Bronchial epithelial cell (primary cell): ENCODE results near the gene EPB41. TPM values are rescaled to one million over a fixed set of nuclear protein-coding genes. Genes with fewer than 3 reads are reported as not detected.
A peak's percentile ranks its signal among the peaks of the same experiment; 100 is the strongest.

Experiments
- DNase-seq: peaks from one replicate; pipeline ENCODE4 v3.0.0-alpha.2; 2010; ENCODE audit warnings: low read depth
- FAIRE-seq: peaks from 2 replicates; lab custom pipeline; 2011; peaks lifted over from hg19 to GRCh38; lab: Jason Lieb, UNC
- H3K27me3 ChIP-seq: 2 replicates; pipeline ENCODE4 v1.5.1; 2011; ENCODE audit warnings: low read length; ENCODE audit not compliant: control insufficient read depth, insufficient read depth
- H3K36me3 ChIP-seq: 2 replicates; pipeline ENCODE4 v1.5.1; 2011; ENCODE audit warnings: low read length; ENCODE audit not compliant: control insufficient read depth, insufficient read depth
- H3K4me3 ChIP-seq: 2 replicates; pipeline ENCODE4 v1.5.1; 2011; ENCODE audit warnings: mild to moderate bottlenecking, low read depth, low read length, control low read depth
- total RNA-seq: library from RNA; depleted of rRNA; stranded (reverse); fragments of >200 nt; gene quantifications from 2 replicates; pipeline ENCODE4 v1.2.1, GENCODE V29; 2014
- TF ChIP-seq, protein P1 (sequence below): IDR thresholded peaks from 2 replicates; pipeline ENCODE4 v1.5.1; 2011; ENCODE audit warnings: mild to moderate bottlenecking, moderate library complexity, low read length, control low read depth, inconsistent platforms; ENCODE audit not compliant: insufficient read depth, severe bottlenecking

The EPB41 gene
- total RNA-seq, 1 donor from 2014 or later = 21.6 TPM

DNA sequence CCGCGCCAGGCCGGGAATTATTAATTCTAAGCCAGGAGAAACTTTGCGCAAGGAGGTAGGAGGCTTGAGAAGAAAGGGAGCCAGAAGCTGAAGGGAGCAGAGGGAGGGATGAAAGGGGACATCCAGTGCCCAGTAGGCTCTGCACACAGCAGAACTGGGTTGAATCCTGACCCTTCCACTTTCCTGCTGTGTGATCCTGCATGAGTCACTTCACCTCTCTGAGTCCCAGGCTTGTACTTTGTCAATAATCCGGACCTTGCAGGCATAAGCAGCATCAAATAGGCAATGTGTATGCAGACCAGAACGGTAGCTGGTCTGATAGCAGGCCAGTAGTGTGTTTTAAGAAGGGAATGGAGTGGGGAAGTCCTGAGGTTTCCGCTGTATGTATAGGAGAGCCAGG, 25.5 kb upstream of the EPB41 start:
- TF ChIP-seq, protein P1, sequence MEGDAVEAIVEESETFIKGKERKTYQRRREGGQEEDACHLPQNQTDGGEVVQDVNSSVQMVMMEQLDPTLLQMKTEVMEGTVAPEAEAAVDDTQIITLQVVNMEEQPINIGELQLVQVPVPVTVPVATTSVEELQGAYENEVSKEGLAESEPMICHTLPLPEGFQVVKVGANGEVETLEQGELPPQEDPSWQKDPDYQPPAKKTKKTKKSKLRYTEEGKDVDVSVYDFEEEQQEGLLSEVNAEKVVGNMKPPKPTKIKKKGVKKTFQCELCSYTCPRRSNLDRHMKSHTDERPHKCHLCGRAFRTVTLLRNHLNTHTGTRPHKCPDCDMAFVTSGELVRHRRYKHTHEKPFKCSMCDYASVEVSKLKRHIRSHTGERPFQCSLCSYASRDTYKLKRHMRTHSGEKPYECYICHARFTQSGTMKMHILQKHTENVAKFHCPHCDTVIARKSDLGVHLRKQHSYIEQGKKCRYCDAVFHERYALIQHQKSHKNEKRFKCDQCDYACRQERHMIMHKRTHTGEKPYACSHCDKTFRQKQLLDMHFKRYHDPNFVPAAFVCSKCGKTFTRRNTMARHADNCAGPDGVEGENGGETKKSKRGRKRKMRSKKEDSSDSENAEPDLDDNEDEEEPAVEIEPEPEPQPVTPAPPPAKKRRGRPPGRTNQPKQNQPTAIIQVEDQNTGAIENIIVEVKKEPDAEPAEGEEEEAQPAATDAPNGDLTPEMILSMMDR = no peak
- no peak overlapping the region for H3K4me3 ChIP-seq
- H3K27me3 ChIP-seq = no peaks in the 10 kb centered on the region
- H3K36me3 ChIP-seq = peaks cover 4% of the 10 kb centered on the region
- FAIRE-seq = no peak
- DNase-seq = no peak

DNA sequence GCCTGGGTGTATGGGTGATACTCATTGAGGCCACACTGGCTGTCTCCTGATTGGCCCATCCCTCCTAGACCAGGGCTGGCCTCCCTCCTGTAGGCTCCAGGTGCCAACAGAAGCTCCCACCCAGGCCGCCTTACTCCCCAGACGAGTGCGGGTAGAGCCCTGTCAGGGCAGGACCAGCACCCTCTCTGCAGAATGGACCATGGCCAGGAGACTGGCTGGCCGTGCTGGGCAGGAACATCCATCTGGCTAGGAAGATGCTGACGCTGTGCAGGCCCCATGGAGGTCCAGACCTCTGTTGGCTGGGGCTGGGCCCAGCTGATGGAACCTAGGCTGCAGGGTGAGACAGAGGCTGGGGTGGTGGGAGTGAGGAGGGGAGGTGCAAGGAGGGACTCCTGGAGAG, 25.0 kb upstream of the EPB41 start:
- no peak for DNase-seq
- no peak for FAIRE-seq
- TF ChIP-seq, protein P1 = no peak

DNA sequence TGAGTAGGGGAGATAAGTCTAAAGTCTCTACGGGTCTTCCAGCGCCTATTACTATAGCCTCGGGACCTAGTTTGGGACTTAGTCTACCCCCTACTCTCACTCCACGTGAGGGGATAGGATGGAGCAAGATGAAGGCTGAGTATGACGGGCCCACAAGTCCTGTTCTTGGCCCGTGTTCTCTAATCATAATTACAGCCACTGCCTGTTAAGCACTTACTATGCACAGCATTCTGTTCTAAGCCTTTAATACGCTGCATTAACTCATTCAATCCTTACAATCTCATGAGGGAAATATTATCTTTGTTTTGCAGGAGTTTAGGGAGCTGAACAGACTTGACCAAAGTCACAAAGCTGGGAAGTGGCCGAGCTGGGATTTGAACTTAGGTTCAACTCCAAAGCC, 23.9 kb upstream of the EPB41 start:
- Histone ChIP-seq H3K36me3 (peaks cover 4% of the 10 kb centered on the region), H3K4me3 (no peak overlapping the region), H3K27me3 (no peaks in the 10 kb centered on the region)
- TF ChIP-seq, protein P1 = no peak
- FAIRE-seq (no peak), DNase-seq (no peak)

More for the DNA sequence above, 25.0 kb upstream of the EPB41 start:
- no peaks in the 10 kb centered on the region for H3K27me3 ChIP-seq
- peaks cover 4% of the 10 kb centered on the region for H3K36me3 ChIP-seq
- H3K4me3 ChIP-seq = no peak overlapping the region

DNA sequence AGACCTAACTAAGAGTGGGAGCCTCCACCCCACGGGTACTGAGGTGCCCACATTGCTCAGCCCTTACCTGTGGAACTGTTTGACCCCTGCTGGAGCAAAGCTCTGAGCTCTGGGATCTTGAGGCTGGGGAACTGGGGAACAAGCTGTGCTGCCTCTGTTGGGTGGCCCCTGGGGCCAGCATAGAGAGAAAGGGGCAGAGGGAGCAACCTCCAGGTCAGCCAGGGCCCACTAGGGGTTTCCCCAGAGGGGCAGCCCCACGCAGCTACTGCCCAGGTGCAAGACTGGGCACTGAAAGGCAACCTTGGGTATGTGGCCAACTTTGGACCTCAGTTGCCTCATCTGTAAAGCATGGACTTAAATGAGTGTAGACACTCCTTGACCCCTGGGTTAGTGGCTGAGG, 23.5 kb upstream of the EPB41 start:
- Histone ChIP-seq H3K4me3 (no peak overlapping the region), H3K36me3 (peaks cover 4% of the 10 kb centered on the region), H3K27me3 (no peaks in the 10 kb centered on the region)
- FAIRE-seq (no peak), DNase-seq (no peak)
- TF ChIP-seq, protein P1 = no peak

DNA sequence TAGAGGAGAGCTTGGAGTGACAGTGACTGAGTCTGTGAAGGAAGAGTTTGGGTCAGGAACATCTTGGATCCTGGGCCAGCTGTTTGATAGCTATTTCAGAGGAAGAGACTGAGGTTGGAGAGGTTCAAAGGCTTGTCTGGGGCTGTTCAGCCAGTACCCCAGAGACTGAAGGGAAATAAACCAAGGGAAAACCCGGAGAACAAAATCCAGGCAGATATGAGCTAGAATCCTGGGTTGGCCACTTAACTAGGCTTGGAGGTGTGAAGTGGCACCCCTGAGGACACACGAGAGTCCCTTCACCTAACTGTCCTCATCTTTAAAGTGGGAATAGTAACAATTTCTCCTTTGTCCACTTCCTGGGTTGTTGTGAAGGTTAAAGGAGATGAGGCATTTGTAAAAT, 23.1 kb upstream of the EPB41 start:
- no peaks in the 10 kb centered on the region for H3K27me3 ChIP-seq
- H3K36me3 ChIP-seq = peaks cover 4% of the 10 kb centered on the region
- TF ChIP-seq, protein P1 = no peak
- H3K4me3 ChIP-seq = no peak overlapping the region
- no peak for FAIRE-seq
- no peak for DNase-seq

DNA sequence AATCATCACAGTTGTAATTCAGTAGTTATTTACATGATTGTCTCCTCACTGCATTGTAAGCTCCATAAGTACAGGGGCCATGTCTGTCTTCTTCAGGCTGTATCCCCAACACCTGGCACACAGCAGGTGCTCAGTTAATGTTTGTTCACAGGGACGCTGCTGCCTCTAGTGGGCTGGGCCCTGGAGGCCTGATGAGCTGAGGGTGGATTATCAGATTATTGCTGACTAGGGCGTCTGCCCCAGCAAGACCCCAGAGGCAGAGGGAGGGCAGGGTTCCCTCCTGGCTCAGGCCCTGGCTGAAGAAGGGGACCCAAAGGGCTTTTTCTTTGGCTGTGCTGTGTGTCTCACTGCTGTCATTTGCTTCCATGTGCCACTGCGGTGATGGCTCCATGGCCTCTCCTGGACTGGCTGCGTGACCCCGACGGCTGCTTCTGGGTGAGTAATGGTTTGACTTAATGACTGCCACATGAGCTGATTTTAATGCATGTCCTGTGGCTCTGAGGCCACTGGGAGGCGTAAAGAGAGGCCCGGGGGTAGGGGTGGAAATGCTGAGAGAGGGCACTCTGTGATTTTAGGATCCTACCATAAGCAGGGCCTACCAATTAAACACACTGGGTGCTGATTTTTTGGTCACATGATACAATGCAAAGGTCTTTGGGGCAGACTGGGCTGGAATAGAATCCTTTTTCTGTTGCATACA, 20.8 kb upstream of the EPB41 start:
- TF ChIP-seq, protein P1 = peak; percentile 29
- no peak for FAIRE-seq
- no peak overlapping the region for H3K4me3 ChIP-seq

More for the DNA sequence above, 20.8 kb upstream of the EPB41 start:
- H3K27me3 ChIP-seq = no peaks in the 10 kb centered on the region
- H3K36me3 ChIP-seq = peaks cover 4% of the 10 kb centered on the region
- DNase-seq = no peak
